Adipocyte (in vitro differentiated cells): ENCODE results near the gene EMP2.

Source experiments
- DNase-seq: peaks from one replicate; pipeline ENCODE4 v3.0.0-alpha.2; 2015; ENCODE audit warnings: low read depth
- H3K27me3 ChIP-seq: replicated peaks from 2 replicates; pipeline ENCODE4 v1.7.0; 2013; ENCODE audit warnings: mild to moderate bottlenecking, low read length, moderate library complexity; ENCODE audit not compliant: control insufficient read depth, insufficient read depth
- H3K36me3 ChIP-seq: 2 replicates; pipeline ENCODE4 v1.7.0; 2013; ENCODE audit warnings: low read length, mild to moderate bottlenecking, moderate library complexity; ENCODE audit not compliant: control insufficient read depth, insufficient read depth, severe bottlenecking
- H3K4me1 ChIP-seq: 2 replicates; pipeline ENCODE4 v1.7.0; 2013; ENCODE audit warnings: mild to moderate bottlenecking, low read length, moderate library complexity; ENCODE audit not compliant: control insufficient read depth, insufficient read depth
- H3K4me3 ChIP-seq: 2 replicates; pipeline ENCODE4 v1.7.0; 2013; ENCODE audit warnings: mild to moderate bottlenecking, low read length, moderate library complexity
- H3K9ac ChIP-seq: 2 replicates; pipeline ENCODE4 v1.7.0; 2013; ENCODE audit warnings: mild to moderate bottlenecking, low read length, moderate library complexity
- H3K9me3 ChIP-seq: 2 replicates; pipeline ENCODE4 v1.7.0; 2013; ENCODE audit warnings: mild to moderate bottlenecking, low read length, moderate library complexity; ENCODE audit not compliant: control insufficient read depth

Gene EMP2

GRCh38 chr16:10529895-10530669 lies 50.3 kb downstream of the EMP2 start:
- no peaks in the 10 kb centered on the region for H3K4me1 ChIP-seq
- no peaks in the 10 kb centered on the region for H3K27me3 ChIP-seq
- no peak for DNase-seq
- H3K9ac ChIP-seq, result no peak overlapping the region
- no peaks in the 10 kb centered on the region for H3K9me3 ChIP-seq
- peaks cover 14% of the 10 kb centered on the region for H3K36me3 ChIP-seq
- H3K4me3 ChIP-seq, result no peak overlapping the region

GRCh38 chr16:10528635-10529034 lies 51.8 kb downstream of the EMP2 start:
- DNase-seq, result no peak
- Histone ChIP-seq H3K9ac (no peak overlapping the region), H3K36me3 (peaks cover 14% of the 10 kb centered on the region), H3K4me1 (no peaks in the 10 kb centered on the region), H3K4me3 (no peak overlapping the region), H3K27me3 (no peaks in the 10 kb centered on the region), H3K9me3 (no peaks in the 10 kb centered on the region)

GRCh38 chr16:10526962-10527361 lies 53.4 kb downstream of the EMP2 start:
- Histone ChIP-seq H3K27me3 (no peaks in the 10 kb centered on the region), H3K9me3 (no peaks in the 10 kb centered on the region), H3K36me3 (peaks cover 3% of the 10 kb centered on the region), H3K4me1 (no peaks in the 10 kb centered on the region), H3K4me3 (no peak overlapping the region), H3K9ac (no peak overlapping the region)
- DNase-seq, result no peak

- no peaks in the 10 kb centered on the region for H3K36me3 ChIP-seq
- no peaks in the 10 kb centered on the region for H3K9me3 ChIP-seq
- H3K27me3 ChIP-seq, result no peaks in the 10 kb centered on the region
- no peak overlapping the region for H3K9ac ChIP-seq
- no peak for DNase-seq
- H3K4me3 ChIP-seq, result no peak overlapping the region
- H3K4me1 ChIP-seq, result peaks cover 1% of the 10 kb centered on the region
Measured at GRCh38 chr16:10525214-10525825, 55.1 kb downstream of the EMP2 start.

GRCh38 chr16:10522966-10523365 lies 57.4 kb downstream of the EMP2 start:
- H3K36me3 ChIP-seq, result no peaks in the 10 kb centered on the region
- H3K4me3 ChIP-seq, result no peak overlapping the region
- no peaks in the 10 kb centered on the region for H3K27me3 ChIP-seq
- H3K9ac ChIP-seq, result no peak overlapping the region
- H3K9me3 ChIP-seq, result no peaks in the 10 kb centered on the region
- H3K4me1 ChIP-seq, result peaks cover 6% of the 10 kb centered on the region
- no peak for DNase-seq

GRCh38 chr16:10521681-10522274 lies 58.6 kb downstream of the EMP2 start:
- no peaks in the 10 kb centered on the region for H3K36me3 ChIP-seq
- H3K4me3 ChIP-seq, result no peak overlapping the region
- no peak overlapping the region for H3K9ac ChIP-seq
- no peaks in the 10 kb centered on the region for H3K27me3 ChIP-seq
- H3K4me1 ChIP-seq, result peaks cover 6% of the 10 kb centered on the region
- DNase-seq, result peak; percentile 76
- no peaks in the 10 kb centered on the region for H3K9me3 ChIP-seq

- Histone ChIP-seq H3K9me3 (no peaks in the 10 kb centered on the region), H3K9ac (no peak overlapping the region), H3K4me1 (peaks cover 6% of the 10 kb centered on the region), H3K36me3 (no peaks in the 10 kb centered on the region), H3K4me3 (no peak overlapping the region), H3K27me3 (no peaks in the 10 kb centered on the region)
- no peak for DNase-seq
Measured at GRCh38 chr16:10520869-10521578, 59.4 kb downstream of the EMP2 start.

- Histone ChIP-seq H3K36me3 (no peaks in the 10 kb centered on the region), H3K9ac (no peak overlapping the region), H3K27me3 (no peaks in the 10 kb centered on the region), H3K9me3 (no peaks in the 10 kb centered on the region), H3K4me1 (peaks cover 9% of the 10 kb centered on the region), H3K4me3 (no peak overlapping the region)
- no peak for DNase-seq
Measured at GRCh38 chr16:10519929-10520868, 60.2 kb downstream of the EMP2 start.

- Histone ChIP-seq H3K36me3 (no peaks in the 10 kb centered on the region), H3K4me1 (peaks cover 17% of the 10 kb centered on the region), H3K4me3 (no peak overlapping the region), H3K9me3 (no peaks in the 10 kb centered on the region), H3K9ac (no peak overlapping the region), H3K27me3 (no peaks in the 10 kb centered on the region)
- no peak for DNase-seq
Measured at GRCh38 chr16:10519297-10519696, 61.1 kb downstream of the EMP2 start.

- Histone ChIP-seq H3K4me3 (no peak overlapping the region), H3K9ac (no peak overlapping the region), H3K9me3 (no peaks in the 10 kb centered on the region), H3K27me3 (no peaks in the 10 kb centered on the region), H3K4me1 (peaks cover 21% of the 10 kb centered on the region), H3K36me3 (no peaks in the 10 kb centered on the region)
- DNase-seq, result no peak
Measured at GRCh38 chr16:10518479-10519041, 61.8 kb downstream of the EMP2 start.
